Upper lobe of left lung (tissue), 4 donors: ENCODE measurements around the gene BCAS4.

Source experiments
- EP300 ChIP-seq, 4 donors: sonication (generic); formaldehyde crosslinking; IDR thresholded peaks; one replicate each; pipeline ENCODE4 v1.5.1; 2017; ENCODE audit warnings: antibody characterized with exemption in 4 of 4, control low read depth in 2 of 4
- POLR2A ChIP-seq, 4 donors: fragments of 450-650 bp; IDR thresholded peaks; one replicate each; pipeline ENCODE4 v1.5.1; 2016 to 2017; ENCODE audit warnings: antibody characterized with exemption in 4 of 4, mild to moderate bottlenecking in 2 of 4
- POLR2AphosphoS5 ChIP-seq, 2 donors: sonication (generic); formaldehyde crosslinking; IDR thresholded peaks; one replicate each; pipeline ENCODE4 v1.5.1; 2017; ENCODE audit warnings: antibody characterized with exemption in 2 of 2
- TF ChIP-seq, protein P1 (sequence below), 6 experiments: fragments of 450-650 bp in 4 of 6; fragments of 200-600 bp in 2 of 6; sonication (generic) in 2 of 6; IDR thresholded peaks; one replicate each; pipeline ENCODE4 v1.5.1; 2016 to 2019; ENCODE audit warnings: antibody characterized with exemption in 6 of 6

DNA sequence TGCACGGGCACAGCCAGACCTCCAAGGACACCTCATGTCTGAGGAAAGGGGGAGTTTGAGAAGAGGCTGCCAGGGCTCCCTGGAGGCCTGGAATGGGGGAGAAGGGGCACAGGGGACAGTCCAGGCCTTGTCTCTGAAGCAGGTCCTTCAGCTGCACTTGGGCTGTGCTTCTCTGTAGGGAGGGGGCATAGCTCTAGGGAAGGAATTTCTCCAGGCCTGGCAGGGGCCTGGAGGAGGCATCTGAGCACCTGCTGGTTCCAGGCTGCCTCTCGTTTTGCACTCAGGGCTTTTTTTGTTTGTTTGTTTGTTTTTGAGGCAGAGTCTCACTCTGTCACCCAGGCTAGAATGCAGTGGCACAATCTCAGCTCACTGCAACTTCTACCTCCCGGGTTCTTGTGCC is 67.7 kb downstream of the BCAS4 start:
- TF ChIP-seq POLR2A (IDR thresholded peaks at IDR 0.05) (no peak), POLR2AphosphoS5 (IDR thresholded peaks at IDR 0.05) (no peak), EP300 (IDR thresholded peaks at IDR 0.05) (no peak)
- TF ChIP-seq, protein P1, sequence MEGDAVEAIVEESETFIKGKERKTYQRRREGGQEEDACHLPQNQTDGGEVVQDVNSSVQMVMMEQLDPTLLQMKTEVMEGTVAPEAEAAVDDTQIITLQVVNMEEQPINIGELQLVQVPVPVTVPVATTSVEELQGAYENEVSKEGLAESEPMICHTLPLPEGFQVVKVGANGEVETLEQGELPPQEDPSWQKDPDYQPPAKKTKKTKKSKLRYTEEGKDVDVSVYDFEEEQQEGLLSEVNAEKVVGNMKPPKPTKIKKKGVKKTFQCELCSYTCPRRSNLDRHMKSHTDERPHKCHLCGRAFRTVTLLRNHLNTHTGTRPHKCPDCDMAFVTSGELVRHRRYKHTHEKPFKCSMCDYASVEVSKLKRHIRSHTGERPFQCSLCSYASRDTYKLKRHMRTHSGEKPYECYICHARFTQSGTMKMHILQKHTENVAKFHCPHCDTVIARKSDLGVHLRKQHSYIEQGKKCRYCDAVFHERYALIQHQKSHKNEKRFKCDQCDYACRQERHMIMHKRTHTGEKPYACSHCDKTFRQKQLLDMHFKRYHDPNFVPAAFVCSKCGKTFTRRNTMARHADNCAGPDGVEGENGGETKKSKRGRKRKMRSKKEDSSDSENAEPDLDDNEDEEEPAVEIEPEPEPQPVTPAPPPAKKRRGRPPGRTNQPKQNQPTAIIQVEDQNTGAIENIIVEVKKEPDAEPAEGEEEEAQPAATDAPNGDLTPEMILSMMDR (IDR thresholded peaks at IDR 0.05) = no peak
